HCT116 (cell line): ENCODE measurements around the gene TRNP1.

Experiments
- CTCF ChIP-seq, 3 experiments: fragments of 200-600 bp in 1 of 3; sonication (generic) in 1 of 3; IDR thresholded peaks in 2 of 3; conservative IDR thresholded peaks in 1 of 3; 2 replicates each; pipeline ENCODE4 v1.5.1; 2012 to 2017; ENCODE audit warnings: low read depth in 2 of 3, low read length in 2 of 3, antibody characterized with exemption in 1 of 3, borderline replicate concordance in 1 of 3, control low read depth in 1 of 3, mild to moderate bottlenecking in 1 of 3, mixed read lengths in 1 of 3, mixed run types in 1 of 3, moderate library complexity in 1 of 3; ENCODE audit not compliant: insufficient read depth in 1 of 3
- EZH2 ChIP-seq: fragments of 200-600 bp; sonication (generic); IDR thresholded peaks from 2 replicates; pipeline ENCODE4 v1.6.1; 2017; ENCODE audit warnings: antibody characterized with exemption, mixed run types
- JUND ChIP-seq: IDR thresholded peaks from 2 replicates; pipeline ENCODE4 v1.6.1; 2012
- YY1 ChIP-seq: IDR thresholded peaks from 2 replicates; pipeline ENCODE4 v1.6.1; 2011; ENCODE audit warnings: low read length, low read depth, moderate library complexity, mild to moderate bottlenecking; ENCODE audit not compliant: insufficient replicate concordance; ENCODE audit errors: extremely low read depth
- TF ChIP-seq, protein P1 (sequence below): IDR thresholded peaks from 2 replicates; pipeline ENCODE4 v1.6.1; 2012; ENCODE audit warnings: low read depth

- TF ChIP-seq CTCF (IDR thresholded peaks at IDR 0.05 in 2 of 3, conservative IDR thresholded peaks at IDR 0.05 in 1 of 3; ENCODE audit: borderline replicate concordance in 1 of 3, insufficient read depth in 1 of 3, low read depth in 2 of 3, low read length in 2 of 3) (no peak), JUND (no peak), YY1 (no peak), EZH2 (no peak)
- TF ChIP-seq, protein P1, sequence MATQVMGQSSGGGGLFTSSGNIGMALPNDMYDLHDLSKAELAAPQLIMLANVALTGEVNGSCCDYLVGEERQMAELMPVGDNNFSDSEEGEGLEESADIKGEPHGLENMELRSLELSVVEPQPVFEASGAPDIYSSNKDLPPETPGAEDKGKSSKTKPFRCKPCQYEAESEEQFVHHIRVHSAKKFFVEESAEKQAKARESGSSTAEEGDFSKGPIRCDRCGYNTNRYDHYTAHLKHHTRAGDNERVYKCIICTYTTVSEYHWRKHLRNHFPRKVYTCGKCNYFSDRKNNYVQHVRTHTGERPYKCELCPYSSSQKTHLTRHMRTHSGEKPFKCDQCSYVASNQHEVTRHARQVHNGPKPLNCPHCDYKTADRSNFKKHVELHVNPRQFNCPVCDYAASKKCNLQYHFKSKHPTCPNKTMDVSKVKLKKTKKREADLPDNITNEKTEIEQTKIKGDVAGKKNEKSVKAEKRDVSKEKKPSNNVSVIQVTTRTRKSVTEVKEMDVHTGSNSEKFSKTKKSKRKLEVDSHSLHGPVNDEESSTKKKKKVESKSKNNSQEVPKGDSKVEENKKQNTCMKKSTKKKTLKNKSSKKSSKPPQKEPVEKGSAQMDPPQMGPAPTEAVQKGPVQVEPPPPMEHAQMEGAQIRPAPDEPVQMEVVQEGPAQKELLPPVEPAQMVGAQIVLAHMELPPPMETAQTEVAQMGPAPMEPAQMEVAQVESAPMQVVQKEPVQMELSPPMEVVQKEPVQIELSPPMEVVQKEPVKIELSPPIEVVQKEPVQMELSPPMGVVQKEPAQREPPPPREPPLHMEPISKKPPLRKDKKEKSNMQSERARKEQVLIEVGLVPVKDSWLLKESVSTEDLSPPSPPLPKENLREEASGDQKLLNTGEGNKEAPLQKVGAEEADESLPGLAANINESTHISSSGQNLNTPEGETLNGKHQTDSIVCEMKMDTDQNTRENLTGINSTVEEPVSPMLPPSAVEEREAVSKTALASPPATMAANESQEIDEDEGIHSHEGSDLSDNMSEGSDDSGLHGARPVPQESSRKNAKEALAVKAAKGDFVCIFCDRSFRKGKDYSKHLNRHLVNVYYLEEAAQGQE, result no peak
Measured at GRCh38 chr1:27049100-27049499, 55.6 kb downstream of the TRNP1 start.
